NT2/D1 (cell line): ENCODE measurements around the gene GLUD2.

Source experiments
- SUZ12 ChIP-seq: IDR thresholded peaks from 2 replicates; pipeline ENCODE4 v1.6.1; 2011; ENCODE audit not compliant: insufficient read length, insufficient read depth; ENCODE audit errors: extremely low read depth
- YY1 ChIP-seq: IDR thresholded peaks from 2 replicates; pipeline ENCODE4 v1.6.1; 2011; ENCODE audit not compliant: insufficient read length, insufficient read depth
- ZNF274 ChIP-seq: IDR thresholded peaks from 2 replicates; pipeline ENCODE4 v1.6.1; 2011; ENCODE audit warnings: mild to moderate bottlenecking, low read depth, low read length

DNA sequence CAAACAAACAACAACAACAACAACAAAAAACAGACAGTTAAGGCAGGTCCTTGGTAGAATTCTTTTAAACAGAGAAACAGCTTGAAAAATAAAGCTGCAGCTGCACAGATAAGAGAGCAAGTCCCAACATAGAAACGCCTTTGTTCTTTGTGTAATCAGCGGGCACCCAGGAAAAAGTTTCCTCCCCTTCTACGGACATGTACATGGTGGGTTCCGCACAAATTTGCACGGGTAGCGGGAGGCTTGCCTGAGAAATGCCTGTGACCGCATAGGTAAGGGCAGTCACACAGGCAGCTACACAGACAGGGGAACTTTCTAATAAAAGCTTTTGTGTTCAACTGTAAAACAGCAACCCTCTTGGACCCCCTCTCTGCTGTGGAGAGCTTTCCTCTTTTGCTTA, 36.2 kb upstream of the GLUD2 start:
- TF ChIP-seq SUZ12 (no peak), YY1 (no peak), ZNF274 (no peak)
